ENCODE measurements around the gene SLC25A23.

- no peak for TF ChIP-seq POLR2A (IDR thresholded peaks at IDR 0.05; ENCODE audit: low read length)
- TF ChIP-seq USF2 (IDR thresholded peaks at IDR 0.05): no peak
- no peak for TF ChIP-seq CBX8 (IDR thresholded peaks at IDR 0.05)
Measured at GRCh38 chr19:6433663-6434062, 25.9 kb downstream of the SLC25A23 start, which contains the start of gene SLC25A41.
